Stimulated activated CD8-positive, alpha-beta memory T cell treated with anti-CD3 and anti-CD28 coated beads, Interleukin-12 subunit alpha, Interleukin-12 subunit beta, amount 100 ng/mL, for 4 hours (primary cell): ENCODE results near the gene USP7.
"Not testable (repeated sequence)": the region's sequence is repeated elsewhere in the genome, so short reads cannot be mapped to it uniquely, and the experiment has no call there.

ENCODE experiments used
- DNase-seq: peaks from one replicate; pipeline ENCODE4 v3.0.0-alpha.2; 2020; ENCODE audit warnings: low read depth

USP7 gene

DNA sequence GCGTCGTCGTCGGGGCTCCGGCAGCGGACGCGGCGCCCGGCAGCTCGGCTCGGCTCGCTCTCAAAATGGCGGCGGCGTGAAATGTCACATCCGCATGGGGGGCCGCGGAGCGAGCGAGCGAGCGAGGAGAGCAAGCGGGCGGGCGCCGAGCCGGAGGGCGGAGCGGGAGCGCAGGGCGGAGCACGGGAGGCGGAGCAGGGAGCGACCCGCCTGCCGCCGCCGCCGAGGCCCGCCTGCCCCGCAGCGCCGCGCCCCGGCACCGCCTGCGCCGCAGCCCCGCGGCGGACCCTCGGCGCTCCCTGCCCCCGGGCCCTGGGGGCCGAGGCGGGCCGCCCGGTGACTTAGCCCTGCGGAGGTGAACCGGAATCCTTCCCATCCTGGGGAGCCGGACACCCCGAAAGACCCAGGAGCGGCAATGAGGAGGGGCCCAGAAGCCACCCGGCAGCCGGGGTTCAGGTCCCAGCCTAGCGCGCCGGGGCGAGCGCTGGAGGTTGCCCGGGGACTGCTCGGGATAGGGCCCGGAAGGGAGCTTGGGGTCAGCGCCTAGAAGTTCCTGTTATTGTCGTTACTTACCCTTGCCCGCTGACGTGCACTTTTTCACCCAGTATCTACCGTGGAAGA, at the start of gene USP7:
Gene USP7 (minus strand): TSS at position 86 of the 621 bp plus-strand sequence. CDS start 621 bp downstream, outside the sequence.
- DNase-seq, result peak; percentile 86

GRCh38 chr16:9013508-9013864, 49.8 kb upstream of the USP7 start:
- DNase-seq, result no peak

- no peak for DNase-seq
These were observed 49.3 kb upstream of the USP7 start for GRCh38 chr16:9012848-9013507.

DNA sequence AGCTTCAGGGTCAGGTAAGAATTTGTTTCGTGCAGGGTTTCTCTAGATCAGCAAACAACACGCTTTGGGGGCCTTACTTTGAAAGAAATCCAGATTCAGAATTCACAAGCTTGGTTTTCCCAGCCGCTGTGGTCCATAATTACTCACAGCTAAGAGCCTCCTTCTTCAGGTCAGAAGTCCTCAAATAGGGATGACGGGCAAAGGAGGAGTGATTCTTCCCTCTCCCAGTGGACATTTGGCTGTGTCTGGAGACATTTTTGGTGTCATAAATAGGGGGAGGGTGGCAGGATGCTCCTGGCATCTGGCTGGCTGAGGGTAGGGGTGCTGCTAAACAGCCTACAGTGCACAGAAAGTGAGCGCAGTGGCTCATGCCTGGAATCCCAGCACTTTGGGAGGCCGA, 48.6 kb upstream of the USP7 start:
- DNase-seq, result no peak

DNA sequence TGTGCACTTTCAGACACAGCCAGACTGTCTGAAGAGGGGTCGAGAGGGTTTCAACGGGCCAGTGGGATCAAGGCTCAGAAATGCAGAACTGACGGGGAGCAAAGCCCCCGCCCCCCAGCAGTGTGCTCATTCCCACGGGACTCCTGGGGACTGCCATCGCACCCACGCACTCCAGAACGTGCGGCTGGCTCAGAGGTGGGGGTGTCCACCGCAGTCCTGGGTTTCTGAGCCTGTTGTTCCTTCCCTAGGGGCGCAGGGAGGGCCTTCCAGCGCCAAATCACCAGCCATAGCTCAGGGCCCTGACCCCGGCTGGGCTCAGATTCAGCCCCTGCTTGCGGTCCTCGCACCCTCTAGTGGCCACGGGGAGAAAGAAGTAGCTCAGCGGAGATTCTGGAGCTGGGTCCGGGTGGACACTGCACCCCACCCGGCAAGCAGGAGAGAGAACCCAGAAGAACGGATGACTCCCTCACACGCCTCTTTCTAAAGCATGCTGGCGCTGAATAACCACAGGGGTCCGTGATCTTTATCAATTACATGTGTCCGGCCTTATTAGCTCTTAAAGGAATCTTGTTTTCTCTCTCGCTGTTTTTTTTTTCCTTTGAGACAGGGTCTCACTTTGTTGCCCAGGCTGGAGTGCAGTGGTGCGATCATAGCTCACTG, 45.0 kb upstream of the USP7 start:
- peak; percentile 33 for DNase-seq

DNA sequence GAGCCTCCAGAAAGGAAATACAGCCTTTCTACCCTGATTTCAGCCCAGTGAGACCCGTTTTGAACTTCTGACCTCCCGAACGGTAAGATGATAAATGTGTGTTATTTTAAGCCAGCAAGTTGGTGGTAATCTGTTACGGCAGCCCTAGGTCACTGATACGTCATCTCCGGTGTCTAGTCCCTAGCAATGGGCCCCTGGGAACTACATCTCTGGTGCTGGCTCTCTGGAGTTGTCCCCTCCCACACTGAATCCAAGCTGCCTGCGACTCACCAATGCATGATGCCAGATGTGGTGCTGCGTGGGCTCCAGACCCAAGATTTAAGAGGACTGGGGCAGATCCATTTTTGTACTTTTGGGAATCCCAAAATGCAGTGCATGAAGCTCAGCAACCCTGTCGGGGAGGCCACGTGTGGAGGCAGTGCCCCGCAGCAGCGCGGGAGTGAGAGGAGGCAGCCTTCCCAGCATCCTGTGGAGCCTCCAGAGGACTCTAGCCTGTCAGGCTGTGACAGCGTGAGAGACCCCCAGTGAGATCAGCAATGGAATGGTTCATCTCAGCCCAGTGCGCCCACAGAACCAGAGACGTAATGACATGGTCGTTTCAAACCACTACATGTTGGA, 43.6 kb upstream of the USP7 start:
- DNase-seq, result no peak

- no peak for DNase-seq
These were observed 40.5 kb upstream of the USP7 start for GRCh38 chr16:9004183-9004582.

- no peak for DNase-seq
These were observed 40.1 kb upstream of the USP7 start for GRCh38 chr16:9003763-9004162.

GRCh38 chr16:9003322-9003721, 39.6 kb upstream of the USP7 start:
- no peak for DNase-seq

- no peak for DNase-seq
These were observed 38.3 kb upstream of the USP7 start for GRCh38 chr16:9002042-9002441.

GRCh38 chr16:9000664-9001063, 37.0 kb upstream of the USP7 start:
- no peak for DNase-seq

GRCh38 chr16:8999800-9000199, 36.1 kb upstream of the USP7 start:
- no peak for DNase-seq

GRCh38 chr16:8998108-8998507, 34.4 kb upstream of the USP7 start:
- no peak for DNase-seq

DNA sequence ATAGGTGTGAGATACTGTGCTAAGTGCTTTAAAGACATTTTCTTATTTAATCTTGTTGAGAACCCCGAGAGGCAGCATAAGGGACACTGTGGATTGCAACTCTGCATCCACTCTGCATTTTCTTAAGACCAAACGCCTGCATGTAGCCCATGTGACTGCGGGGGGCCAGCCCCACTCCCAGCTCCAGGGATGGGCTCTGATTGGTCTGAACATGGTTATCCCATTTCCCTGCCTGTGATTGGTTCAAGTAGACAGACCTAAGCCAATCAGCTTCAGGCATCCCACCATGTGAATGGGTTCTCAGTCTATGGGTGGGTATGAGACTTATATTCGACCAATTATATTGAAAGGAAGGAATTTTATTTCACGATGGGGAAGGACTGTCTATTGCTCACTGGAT, 33.2 kb upstream of the USP7 start:
- DNase-seq, result no peak

GRCh38 chr16:8990445-8990844, 26.7 kb upstream of the USP7 start:
- DNase-seq, result no peak

DNA sequence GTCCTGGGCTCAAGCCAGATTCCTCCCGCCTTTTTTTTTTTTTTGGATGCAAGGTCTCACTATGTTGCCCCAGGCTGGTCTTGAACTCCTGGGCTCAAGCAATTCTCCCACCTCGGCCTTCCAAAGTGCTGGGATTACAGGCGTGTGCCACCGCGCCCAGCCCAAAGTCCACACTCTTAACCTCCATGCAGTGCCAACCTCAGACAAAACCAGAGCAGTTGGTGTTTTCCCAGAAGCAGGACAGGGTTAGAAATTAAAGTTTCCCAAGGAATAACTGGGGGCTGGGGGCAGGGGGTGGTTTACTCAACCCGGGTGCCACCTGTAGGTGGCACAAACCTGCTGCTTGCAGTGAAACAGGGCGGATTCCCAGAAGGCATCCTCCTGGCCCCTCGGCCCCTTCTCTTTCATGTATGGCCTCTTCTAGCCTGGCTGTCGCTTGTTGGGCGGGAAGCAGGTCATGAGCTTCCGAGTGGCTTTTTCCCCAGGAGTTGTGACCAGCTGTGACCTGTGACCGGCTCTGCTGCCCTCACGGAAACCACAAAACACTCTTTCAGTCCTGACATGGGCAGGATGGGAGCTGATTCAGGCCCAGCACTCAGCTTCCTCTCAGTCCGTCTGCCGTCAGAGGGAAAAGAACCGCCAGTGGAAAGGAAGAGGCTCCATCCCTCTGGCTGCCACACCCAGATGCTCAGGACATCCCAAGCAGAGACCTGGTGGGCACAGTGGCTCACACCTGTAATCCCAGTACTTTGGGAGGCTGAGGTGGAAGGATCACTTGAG, 25.6 kb upstream of the USP7 start:
- no peak for DNase-seq

- no peak for DNase-seq
These were observed 23.1 kb upstream of the USP7 start for GRCh38 chr16:8986818-8987191.

DNA sequence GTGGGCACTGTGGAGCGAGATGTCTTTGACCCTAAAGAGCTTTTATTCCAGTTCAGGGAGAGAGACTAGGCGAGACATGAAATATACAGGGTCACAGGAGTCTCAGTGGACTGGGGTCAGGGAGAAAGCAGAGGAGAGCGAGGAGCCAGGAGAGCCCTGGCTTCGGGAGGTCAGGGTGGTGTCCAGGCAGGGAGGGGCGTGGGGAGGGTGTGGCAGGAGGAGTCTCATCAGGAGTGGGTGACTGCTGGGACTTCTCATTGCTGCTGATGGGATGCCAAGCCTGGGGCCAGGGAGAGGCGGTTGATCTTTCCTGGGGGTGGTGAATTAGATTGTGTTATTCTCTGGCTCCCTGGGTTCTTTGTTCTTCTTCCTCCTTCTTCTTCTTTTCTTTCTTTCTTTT, 22.4 kb upstream of the USP7 start:
- DNase-seq, result no peak

- no peak for DNase-seq
These were observed 19.1 kb upstream of the USP7 start for GRCh38 chr16:8982816-8983215.

DNA sequence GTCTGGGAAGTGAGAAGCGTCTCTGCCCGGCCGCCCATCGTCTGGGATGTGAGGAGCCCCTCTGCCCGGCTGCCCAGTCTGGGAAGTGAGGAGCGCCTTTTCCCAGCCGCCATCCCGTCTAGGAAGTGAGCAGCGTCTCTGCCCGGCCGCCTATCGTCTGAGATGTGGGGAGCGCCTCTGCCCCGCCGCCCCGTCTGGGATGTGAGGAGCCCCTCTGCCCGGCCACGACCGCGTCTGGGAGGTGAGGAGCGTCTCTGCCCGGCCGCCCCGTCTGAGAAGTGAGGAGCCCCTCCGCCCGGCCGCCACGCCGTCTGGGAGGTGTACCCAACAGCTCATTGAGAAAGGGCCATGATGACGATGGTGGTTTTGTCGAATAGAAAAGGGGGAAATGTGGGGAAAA, 18.2 kb upstream of the USP7 start:
- not testable (repeated sequence) for DNase-seq

DNA sequence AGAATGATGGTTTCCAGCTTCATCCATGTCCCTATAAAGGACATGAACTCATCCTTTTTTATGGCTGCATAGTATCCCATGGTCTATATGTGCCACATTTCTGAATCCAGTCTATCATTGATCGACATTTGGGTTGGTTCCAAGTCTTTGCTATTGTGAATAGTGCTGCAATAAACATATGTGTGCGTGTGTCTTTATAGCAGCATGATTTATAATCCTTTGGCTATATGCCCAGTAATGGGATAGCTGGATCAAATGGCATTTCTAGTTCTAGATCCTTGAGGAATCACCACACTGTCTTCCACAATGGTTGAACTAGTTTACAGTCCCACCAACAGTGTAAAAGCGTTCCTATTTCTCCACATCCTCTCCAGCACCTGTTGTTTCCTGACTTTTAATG, 12.5 kb upstream of the USP7 start:
- not testable (repeated sequence) for DNase-seq

DNA sequence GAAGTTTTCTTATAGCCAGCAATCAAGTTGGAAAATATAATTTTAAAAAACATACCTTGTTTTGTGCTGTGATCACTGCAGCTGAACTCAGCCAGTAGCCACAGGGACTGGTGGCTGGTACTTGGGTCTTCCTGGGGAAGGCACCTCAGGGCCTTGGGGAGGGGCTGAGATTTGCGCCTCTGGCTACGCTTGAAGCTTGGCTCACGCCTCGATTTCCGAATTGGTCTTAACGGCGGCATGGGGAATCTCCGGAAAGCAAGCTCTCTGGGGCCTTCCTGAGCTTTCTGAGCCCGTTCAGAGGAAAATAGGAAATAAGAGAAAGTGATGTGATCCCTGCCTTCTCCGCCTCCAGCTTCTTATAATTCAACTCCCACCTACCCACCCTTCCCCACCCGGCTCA, 11.3 kb upstream of the USP7 start:
- DNase-seq, result no peak
